ENCODE results near the gene CD300LF. TPM values are rescaled to one million over a fixed set of nuclear protein-coding genes. Genes with fewer than 3 reads are reported as not detected.

The CD300LF gene
- total and polyA plus RNA-seq, 10 of the 15 experiments (the other 5 are each of a cell fraction or from before 2014, with no cell fraction given) = 0.15 TPM; not detected in 9

DNA sequence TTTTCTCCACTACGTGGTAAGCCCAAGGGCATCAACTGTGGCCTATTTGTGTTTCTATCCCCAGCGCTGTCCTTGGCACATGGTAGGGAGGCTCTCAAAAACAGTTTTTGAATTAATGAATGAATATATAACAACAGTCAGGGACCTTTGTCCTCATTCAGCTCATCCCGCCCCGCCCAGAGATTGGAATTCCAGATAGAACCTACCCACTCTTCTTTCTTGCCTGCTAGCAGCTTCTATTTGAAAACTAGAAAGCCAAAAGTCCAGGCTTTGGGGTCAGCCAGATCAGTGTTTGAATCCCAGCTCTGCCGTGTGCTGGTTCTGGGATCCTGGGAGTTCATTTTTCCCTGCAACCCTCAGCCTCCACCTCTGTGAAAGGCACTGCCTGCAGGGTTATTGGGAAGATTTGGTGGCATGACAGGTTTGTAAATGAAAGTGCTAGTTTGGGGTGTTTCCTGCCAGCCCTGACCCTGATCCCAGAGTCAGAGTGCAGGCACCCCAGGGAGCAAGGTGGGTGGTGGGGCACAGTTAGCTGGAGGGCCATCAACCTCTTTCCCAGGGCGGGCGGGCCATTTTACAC lies 40.2 kb upstream of the CD300LF start (continued):
- TF ChIP-seq KDM1A (IDR thresholded peaks at IDR 0.05; ENCODE audit: borderline replicate concordance) (no peak), ATF7 (IDR thresholded peaks at IDR 0.05; ENCODE audit: low read depth) (no peak), EGR1 (IDR thresholded peaks at IDR 0.05; ENCODE audit: borderline replicate concordance in 1 of 2, low read depth in 2 of 2, low read length in 2 of 2) (no peak), YY1 (IDR thresholded peaks at IDR 0.05; ENCODE audit: low read depth, low read length) (no peak), HDAC6 (IDR thresholded peaks at IDR 0.05; ENCODE audit: unreplicated experiment) (no peak)
- TF ChIP-seq, protein P1, sequence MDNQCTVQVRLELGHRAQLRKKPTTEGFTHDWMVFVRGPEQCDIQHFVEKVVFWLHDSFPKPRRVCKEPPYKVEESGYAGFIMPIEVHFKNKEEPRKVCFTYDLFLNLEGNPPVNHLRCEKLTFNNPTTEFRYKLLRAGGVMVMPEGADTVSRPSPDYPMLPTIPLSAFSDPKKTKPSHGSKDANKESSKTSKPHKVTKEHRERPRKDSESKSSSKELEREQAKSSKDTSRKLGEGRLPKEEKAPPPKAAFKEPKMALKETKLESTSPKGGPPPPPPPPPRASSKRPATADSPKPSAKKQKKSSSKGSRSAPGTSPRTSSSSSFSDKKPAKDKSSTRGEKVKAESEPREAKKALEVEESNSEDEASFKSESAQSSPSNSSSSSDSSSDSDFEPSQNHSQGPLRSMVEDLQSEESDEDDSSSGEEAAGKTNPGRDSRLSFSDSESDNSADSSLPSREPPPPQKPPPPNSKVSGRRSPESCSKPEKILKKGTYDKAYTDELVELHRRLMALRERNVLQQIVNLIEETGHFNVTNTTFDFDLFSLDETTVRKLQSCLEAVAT (IDR thresholded peaks at IDR 0.05) = no peak

- in situ Hi-C loops (cut with MboI) (no loop called here), intact Hi-C loops (cut with micrococcal nuclease; ENCODE audit: unreplicated experiment) (no loop called here)
- no peak overlapping the region for H2AFZ ChIP-seq (ENCODE audit: control insufficient read depth, low read depth, low read length)
- TF ChIP-seq IKZF2 (IDR thresholded peaks at IDR 0.05) (no peak), SUPT20H (IDR thresholded peaks at IDR 0.05; ENCODE audit: borderline replicate concordance, control insufficient read depth, low read depth, low read length) (no peak), NFIC (IDR thresholded peaks at IDR 0.05; ENCODE audit: low read depth, low read length) (no peak), MEF2A (IDR thresholded peaks at IDR 0.05; ENCODE audit: insufficient read depth, low read depth, low read length) (no peak), NRF1 (conservative IDR thresholded peaks at IDR 0.05; ENCODE audit: low read depth, low read length) (no peak), EP300 (IDR thresholded peaks at IDR 0.05; ENCODE audit: borderline replicate concordance in 1 of 2, control insufficient read depth in 1 of 2, low read depth in 2 of 2, low read length in 2 of 2) (no peak)
- TF ChIP-seq, protein P2, sequence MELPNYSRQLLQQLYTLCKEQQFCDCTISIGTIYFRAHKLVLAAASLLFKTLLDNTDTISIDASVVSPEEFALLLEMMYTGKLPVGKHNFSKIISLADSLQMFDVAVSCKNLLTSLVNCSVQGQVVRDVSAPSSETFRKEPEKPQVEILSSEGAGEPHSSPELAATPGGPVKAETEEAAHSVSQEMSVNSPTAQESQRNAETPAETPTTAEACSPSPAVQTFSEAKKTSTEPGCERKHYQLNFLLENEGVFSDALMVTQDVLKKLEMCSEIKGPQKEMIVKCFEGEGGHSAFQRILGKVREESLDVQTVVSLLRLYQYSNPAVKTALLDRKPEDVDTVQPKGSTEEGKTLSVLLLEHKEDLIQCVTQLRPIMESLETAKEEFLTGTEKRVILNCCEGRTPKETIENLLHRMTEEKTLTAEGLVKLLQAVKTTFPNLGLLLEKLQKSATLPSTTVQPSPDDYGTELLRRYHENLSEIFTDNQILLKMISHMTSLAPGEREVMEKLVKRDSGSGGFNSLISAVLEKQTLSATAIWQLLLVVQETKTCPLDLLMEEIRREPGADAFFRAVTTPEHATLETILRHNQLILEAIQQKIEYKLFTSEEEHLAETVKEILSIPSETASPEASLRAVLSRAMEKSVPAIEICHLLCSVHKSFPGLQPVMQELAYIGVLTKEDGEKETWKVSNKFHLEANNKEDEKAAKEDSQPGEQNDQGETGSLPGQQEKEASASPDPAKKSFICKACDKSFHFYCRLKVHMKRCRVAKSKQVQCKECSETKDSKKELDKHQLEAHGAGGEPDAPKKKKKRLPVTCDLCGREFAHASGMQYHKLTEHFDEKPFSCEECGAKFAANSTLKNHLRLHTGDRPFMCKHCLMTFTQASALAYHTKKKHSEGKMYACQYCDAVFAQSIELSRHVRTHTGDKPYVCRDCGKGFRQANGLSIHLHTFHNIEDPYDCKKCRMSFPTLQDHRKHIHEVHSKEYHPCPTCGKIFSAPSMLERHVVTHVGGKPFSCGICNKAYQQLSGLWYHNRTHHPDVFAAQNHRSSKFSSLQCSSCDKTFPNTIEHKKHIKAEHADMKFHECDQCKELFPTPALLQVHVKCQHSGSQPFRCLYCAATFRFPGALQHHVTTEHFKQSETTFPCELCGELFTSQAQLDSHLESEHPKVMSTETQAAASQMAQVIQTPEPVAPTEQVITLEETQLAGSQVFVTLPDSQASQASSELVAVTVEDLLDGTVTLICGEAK (IDR thresholded peaks at IDR 0.05; ENCODE audit: borderline replicate concordance) = no peak
- no TSS peak for BruUV-seq (replicated peaks)
- FAIRE-seq = no peak
- H3K4me3 ChIP-seq = no peak overlapping the region
- H3K27ac ChIP-seq (ENCODE audit: control insufficient read depth, insufficient read depth) = no peak overlapping the region
- WGBS (ENCODE audit: insufficient coverage, insufficient replicate concordance, low lambda C conversion rate, missing lambda C conversion rate) = 97% methylated on average over 9 of the region's 9 CpGs
- no peaks in the 10 kb centered on the region; a peak in 1 of 4 replicates for H3K36me3 ChIP-seq (ENCODE audit: control insufficient read depth in 2 of 2, insufficient read depth in 2 of 2, low read length in 1 of 2)
- SMC1A ChIA-PET (ENCODE audit: uncharacterized antibody, unreplicated experiment) = interaction anchor here (1.1 kb wide), 1 partner anchor 15 kb away, joined by 3 read pairs; the partner anchor contains the start of gene RAB37
- CTCF ChIA-PET = interaction anchor here (2.8 kb wide), 1 partner anchor 22 kb away, joined by 10 read pairs; no protein-coding TSS in a partner anchor
- H3K79me2 ChIP-seq (ENCODE audit: control insufficient read depth, insufficient read depth, low read length) = peaks cover 33% of the 10 kb centered on the region
- peaks cover 3% of the 10 kb centered on the region for H3K4me1 ChIP-seq (ENCODE audit: control insufficient read depth, insufficient read depth, low read length)
- H3K4me2 ChIP-seq (ENCODE audit: control insufficient read depth, insufficient read depth) = no peak overlapping the region
- no peak for ATAC-seq
- H3K27me3 ChIP-seq (replicated peaks in 1 of 2; ENCODE audit: control insufficient read depth in 2 of 2, insufficient read depth in 2 of 2, low read length in 1 of 2) = no peaks in the 10 kb centered on the region
- DNase-seq (ENCODE audit: low read depth, low spot score) = no peak
- POLR2A ChIA-PET = interaction anchor here (0.7 to 3.9 kb wide), 2 partner anchors 15 to 106 kb away, joined by 3 to 17 read pairs; partner anchors contain the start of gene RAB37
- no peaks in the 10 kb centered on the region for H3K9me3 ChIP-seq (replicated peaks; ENCODE audit: control insufficient read depth, insufficient read depth, low read length)
- RAD21 ChIA-PET (ENCODE audit: unreplicated experiment) = no interaction called here
- H3K9ac ChIP-seq (ENCODE audit: control insufficient read depth, insufficient read depth, low read length) = no peak overlapping the region
- H4K20me1 ChIP-seq (ENCODE audit: control insufficient read depth, insufficient read depth) = no peaks in the 10 kb centered on the region
Measured at GRCh38 chr17:74752415-74752814, 39.7 kb upstream of the CD300LF start.
